Osteoblast (primary cell): Measurements from ENCODE around the gene CCDC92. TPM values are rescaled to one million over a fixed set of nuclear protein-coding genes. Genes with fewer than 3 reads are reported as not detected.

Experiments
- DNase-seq: peaks from one replicate; pipeline ENCODE4 v3.0.0; 2011; ENCODE audit warnings: low spot score, mixed read lengths; ENCODE audit not compliant: insufficient read length; ENCODE audit errors: missing footprints
- H2AFZ ChIP-seq: 2 replicates; pipeline ENCODE4 v1.6.0; 2011; ENCODE audit warnings: mild to moderate bottlenecking, low read length
- H3K27ac ChIP-seq: 2 replicates; pipeline ENCODE4 v1.5.1; 2011; ENCODE audit warnings: mild to moderate bottlenecking, low read depth, low read length, moderate library complexity
- H3K27me3 ChIP-seq: 2 replicates; pipeline ENCODE4 v1.6.0; 2012; ENCODE audit warnings: mild to moderate bottlenecking, control low read depth, inconsistent platforms, low read length, moderate library complexity; ENCODE audit not compliant: insufficient read depth
- H3K36me3 ChIP-seq: 2 replicates; pipeline ENCODE4 v1.5.1; 2011; ENCODE audit warnings: mild to moderate bottlenecking, low read length, control low read depth, moderate library complexity; ENCODE audit not compliant: insufficient read depth
- H3K4me1 ChIP-seq: 2 replicates; pipeline ENCODE4 v1.5.1; 2011; ENCODE audit warnings: mild to moderate bottlenecking, low read length, control low read depth, moderate library complexity; ENCODE audit not compliant: insufficient read depth
- H3K4me2 ChIP-seq: 2 replicates; pipeline ENCODE4 v1.6.0; 2011; ENCODE audit warnings: mild to moderate bottlenecking, low read length; ENCODE audit not compliant: insufficient read depth
- H3K4me3 ChIP-seq: fragments of 200-600 bp; sonication (generic); 3 replicates; pipeline ENCODE4 v1.5.1; 2012; ENCODE audit warnings: mild to moderate bottlenecking, low read length, inconsistent platforms; ENCODE audit not compliant: insufficient read depth
- H3K79me2 ChIP-seq: 2 replicates; pipeline ENCODE4 v1.6.0; 2012; ENCODE audit warnings: mild to moderate bottlenecking, low read length, control low read depth, inconsistent platforms; ENCODE audit not compliant: insufficient read depth
- H3K9me3 ChIP-seq: 2 replicates; pipeline ENCODE4 v1.5.1; 2011; ENCODE audit warnings: low read depth, low read length, control low read depth
- H4K20me1 ChIP-seq: 2 replicates; pipeline ENCODE4 v1.6.0; 2012; ENCODE audit warnings: mild to moderate bottlenecking, low read length, control low read depth; ENCODE audit not compliant: insufficient read depth
- total RNA-seq: library from RNA; depleted of rRNA; stranded (reverse); fragments of >200 nt; gene quantifications from 2 replicates; pipeline ENCODE4 v1.2.3, GENCODE V29; 2012
- TF ChIP-seq, protein P1 (sequence below): IDR thresholded peaks from 2 replicates; pipeline ENCODE4 v1.5.1; 2011; ENCODE audit warnings: mild to moderate bottlenecking, low read depth, low read length, moderate library complexity; ENCODE audit errors: extremely low read depth

The CCDC92 gene
- total RNA-seq, 1 donor = 25.7 TPM

DNA sequence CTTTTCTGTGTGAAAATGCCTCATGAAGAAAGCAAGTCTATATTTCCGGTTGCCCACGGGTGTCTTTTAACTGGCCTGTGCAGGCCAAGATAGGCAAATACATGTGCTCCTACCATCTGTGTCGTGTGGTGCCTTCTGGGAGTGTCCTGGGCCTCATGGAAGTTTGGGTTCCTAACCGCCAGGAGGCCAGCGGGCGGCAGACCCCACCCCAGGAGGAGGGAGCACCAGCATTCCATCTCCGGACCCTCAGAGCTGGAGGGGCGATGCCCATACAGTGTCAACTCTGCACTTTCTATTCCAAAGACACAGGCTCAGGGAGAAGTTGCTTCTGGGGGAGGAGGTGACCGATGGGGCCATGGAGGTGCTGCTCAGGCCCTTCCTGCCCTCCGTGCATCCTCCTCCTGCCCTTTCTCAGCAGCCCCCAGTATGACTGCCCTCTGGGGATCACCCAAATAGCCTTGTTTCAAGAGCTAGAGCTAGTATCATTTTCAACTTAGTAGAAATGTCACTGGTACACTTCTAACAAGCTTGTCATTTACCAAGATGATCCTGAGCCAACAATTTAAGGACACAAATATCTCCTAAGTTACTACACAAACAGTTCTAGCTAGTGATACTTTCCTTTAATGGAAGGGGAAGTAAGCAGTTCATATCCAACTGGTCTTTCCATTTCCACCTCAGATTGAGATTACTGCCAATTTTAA is 17.8 kb downstream of the CCDC92 start:
- TF ChIP-seq, protein P1, sequence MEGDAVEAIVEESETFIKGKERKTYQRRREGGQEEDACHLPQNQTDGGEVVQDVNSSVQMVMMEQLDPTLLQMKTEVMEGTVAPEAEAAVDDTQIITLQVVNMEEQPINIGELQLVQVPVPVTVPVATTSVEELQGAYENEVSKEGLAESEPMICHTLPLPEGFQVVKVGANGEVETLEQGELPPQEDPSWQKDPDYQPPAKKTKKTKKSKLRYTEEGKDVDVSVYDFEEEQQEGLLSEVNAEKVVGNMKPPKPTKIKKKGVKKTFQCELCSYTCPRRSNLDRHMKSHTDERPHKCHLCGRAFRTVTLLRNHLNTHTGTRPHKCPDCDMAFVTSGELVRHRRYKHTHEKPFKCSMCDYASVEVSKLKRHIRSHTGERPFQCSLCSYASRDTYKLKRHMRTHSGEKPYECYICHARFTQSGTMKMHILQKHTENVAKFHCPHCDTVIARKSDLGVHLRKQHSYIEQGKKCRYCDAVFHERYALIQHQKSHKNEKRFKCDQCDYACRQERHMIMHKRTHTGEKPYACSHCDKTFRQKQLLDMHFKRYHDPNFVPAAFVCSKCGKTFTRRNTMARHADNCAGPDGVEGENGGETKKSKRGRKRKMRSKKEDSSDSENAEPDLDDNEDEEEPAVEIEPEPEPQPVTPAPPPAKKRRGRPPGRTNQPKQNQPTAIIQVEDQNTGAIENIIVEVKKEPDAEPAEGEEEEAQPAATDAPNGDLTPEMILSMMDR = no peak
- Histone ChIP-seq H3K4me2 (no peak overlapping the region), H3K9me3 (no peaks in the 10 kb centered on the region), H3K79me2 (peaks cover 35% of the 10 kb centered on the region), H2AFZ (no peak overlapping the region), H4K20me1 (peaks cover 42% of the 10 kb centered on the region), H3K27me3 (no peaks in the 10 kb centered on the region), H3K27ac (no peak overlapping the region), H3K36me3 (peaks cover 2% of the 10 kb centered on the region), H3K4me3 (no peak overlapping the region), H3K4me1 (peaks cover 16% of the 10 kb centered on the region)
- DNase-seq = no peak

DNA sequence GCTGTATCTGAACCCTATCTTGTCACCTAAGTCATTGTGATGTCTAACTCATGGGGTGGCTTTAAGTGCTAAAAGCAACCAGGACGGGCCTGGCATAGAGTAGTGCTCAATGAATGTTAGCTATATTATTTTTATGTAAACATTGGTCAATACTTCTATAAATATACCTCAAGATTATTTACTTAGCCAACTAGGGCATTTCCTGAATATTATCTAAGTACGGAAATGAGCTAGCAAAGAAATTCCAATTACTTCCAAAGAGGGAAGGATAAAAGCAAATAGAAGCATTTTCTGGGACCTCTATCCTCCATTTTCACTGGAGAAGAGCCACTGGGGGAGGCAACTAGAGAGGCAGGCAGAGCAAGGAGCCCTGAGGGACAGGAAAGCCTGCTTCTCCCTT is 20.6 kb downstream of the CCDC92 start:
- TF ChIP-seq, protein P1 = no peak
- no peak overlapping the region for H3K27ac ChIP-seq

DNA sequence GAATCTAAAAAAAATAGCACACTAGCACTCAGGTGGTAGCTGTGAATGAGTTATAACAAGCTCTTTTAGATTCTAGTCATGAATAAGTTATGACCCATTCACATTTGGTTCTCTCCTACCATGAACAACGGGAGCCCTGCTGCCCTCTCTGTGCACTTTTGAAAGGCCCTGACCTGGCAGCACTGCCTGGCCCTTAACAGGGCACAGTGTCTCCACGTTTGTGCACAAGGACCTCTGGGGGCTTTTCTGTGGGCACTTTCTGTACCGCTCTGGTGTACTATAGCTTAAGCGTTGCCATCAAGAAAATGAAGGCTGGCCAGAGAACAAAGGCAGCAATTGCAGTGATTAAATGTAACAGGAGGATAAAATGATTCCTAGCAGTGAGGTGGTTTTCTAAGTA is 21.2 kb downstream of the CCDC92 start:
- H3K36me3 ChIP-seq = no peaks in the 10 kb centered on the region
- H3K4me1 ChIP-seq = peaks cover 16% of the 10 kb centered on the region
- no peak overlapping the region for H2AFZ ChIP-seq
- no peak for DNase-seq
- peaks cover 53% of the 10 kb centered on the region for H3K79me2 ChIP-seq
- no peaks in the 10 kb centered on the region for H3K9me3 ChIP-seq
- H3K27me3 ChIP-seq = no peaks in the 10 kb centered on the region
- H3K27ac ChIP-seq = no peak overlapping the region
- H3K4me2 ChIP-seq = no peak overlapping the region
- H4K20me1 ChIP-seq = peaks cover 52% of the 10 kb centered on the region
- TF ChIP-seq, protein P1 = no peak
- no peak overlapping the region for H3K4me3 ChIP-seq

More for the DNA sequence above, 20.6 kb downstream of the CCDC92 start:
- Histone ChIP-seq H3K36me3 (no peaks in the 10 kb centered on the region), H4K20me1 (peaks cover 52% of the 10 kb centered on the region), H3K27me3 (no peaks in the 10 kb centered on the region), H3K4me3 (no peak overlapping the region), H3K4me1 (peaks cover 16% of the 10 kb centered on the region), H3K4me2 (no peak overlapping the region), H2AFZ (no peak overlapping the region), H3K9me3 (no peaks in the 10 kb centered on the region), H3K79me2 (peaks cover 53% of the 10 kb centered on the region)
- no peak for DNase-seq

DNA sequence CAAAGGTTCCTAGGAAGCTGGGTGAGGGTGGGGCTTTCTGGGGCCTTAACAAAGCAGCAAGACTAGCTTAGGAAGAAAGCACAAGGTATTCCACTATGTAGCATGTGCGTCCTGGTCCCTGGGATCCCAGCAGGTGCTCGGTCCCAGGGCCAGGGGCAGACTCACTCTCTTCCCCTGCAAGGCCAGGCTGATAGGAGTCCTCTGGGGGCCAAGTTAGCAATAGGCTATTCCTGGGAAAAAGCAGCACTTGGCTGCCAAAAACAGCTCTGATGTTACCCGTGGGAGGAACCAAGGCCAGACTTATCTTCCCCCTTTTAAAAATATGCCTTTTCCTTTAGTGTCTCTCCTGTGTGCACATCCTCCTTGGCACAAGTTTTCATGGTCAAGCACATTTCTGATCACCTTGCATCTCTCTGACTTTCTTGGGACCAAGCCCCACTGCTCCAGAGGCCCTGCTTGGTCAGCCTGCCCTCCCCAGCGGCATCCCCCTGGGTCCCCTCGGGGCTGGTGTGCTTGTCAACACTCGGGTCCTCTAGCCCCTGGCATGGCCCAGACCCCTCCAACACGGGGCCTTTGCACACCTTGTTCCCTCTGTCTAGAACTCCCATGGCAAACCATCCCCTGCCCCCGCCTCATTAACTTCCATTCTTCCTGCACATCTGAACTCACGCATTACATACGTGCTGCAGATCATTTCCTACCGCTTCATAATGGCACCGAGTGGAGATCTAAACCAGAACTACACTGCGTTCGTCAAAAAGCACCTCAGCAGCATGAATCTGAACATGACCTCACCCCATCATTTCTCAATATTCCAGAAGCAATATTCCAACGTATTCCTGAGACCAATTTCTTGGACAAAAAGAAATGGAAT is 21.9 kb downstream of the CCDC92 start:
- Histone ChIP-seq H3K4me3 (no peak overlapping the region), H2AFZ (no peak overlapping the region), H3K9me3 (no peaks in the 10 kb centered on the region), H3K79me2 (peaks cover 53% of the 10 kb centered on the region), H3K36me3 (peaks cover under 1% of the 10 kb centered on the region), H3K4me1 (peaks cover 16% of the 10 kb centered on the region), H4K20me1 (peaks cover 54% of the 10 kb centered on the region), H3K27ac (no peak overlapping the region), H3K4me2 (no peak overlapping the region), H3K27me3 (no peaks in the 10 kb centered on the region)
- TF ChIP-seq, protein P1 = no peak
- peak; percentile 94 for DNase-seq
